ENCODE measurements around the gene CELA2B. TPM values are rescaled to one million over a fixed set of nuclear protein-coding genes. Genes with fewer than 3 reads are reported as not detected.
"Not testable (repeated sequence)": the region's sequence is repeated elsewhere in the genome, so short reads cannot be mapped to it uniquely, and the experiment has no call there.

CELA2B gene
- total RNA-seq, 2 donors from 2014 or later: not detected

DNA sequence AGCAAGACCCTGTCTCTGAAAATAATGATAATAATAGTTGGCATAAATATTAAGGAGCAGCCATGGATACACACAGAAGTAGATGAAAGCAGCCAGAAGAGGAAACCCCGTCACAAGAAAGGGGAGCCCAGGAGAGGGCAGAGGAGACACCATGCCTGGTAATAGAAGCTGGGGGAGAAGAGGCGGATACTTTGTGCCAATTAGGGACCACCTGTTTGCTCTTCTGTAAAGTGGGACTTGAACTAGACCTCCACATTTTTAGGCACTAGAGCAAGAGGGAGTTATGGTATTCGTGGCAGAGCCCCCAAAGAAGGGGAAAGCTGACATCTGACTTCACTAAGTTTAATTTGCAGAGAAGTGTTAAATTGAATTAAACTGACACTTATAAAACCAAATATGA lies 12.5 kb downstream of the CELA2B start:
- Histone ChIP-seq H3K27ac (ENCODE audit: low read depth, low read length) (no peak overlapping the region), H3K4me3 (ENCODE audit: low read length) (no peak overlapping the region), H3K36me3 (ENCODE audit: control insufficient read depth, insufficient read depth, low read length) (peaks cover 5% of the 10 kb centered on the region), H3K9ac (ENCODE audit: extremely low read depth, low read length, poor library complexity, severe bottlenecking) (no peak overlapping the region), H3K4me1 (ENCODE audit: control insufficient read depth, insufficient read depth, low read length) (no peaks in the 10 kb centered on the region), H3K9me3 (ENCODE audit: control insufficient read depth, low read length) (no peaks in the 10 kb centered on the region), H3K27me3 (ENCODE audit: control insufficient read depth, insufficient read depth, low read length, poor library complexity, severe bottlenecking) (no peaks in the 10 kb centered on the region)
- no peaks in the 10 kb centered on the region for H3K4me1 Mint-ChIP-seq
- no peaks in the 10 kb centered on the region for H3K27me3 Mint-ChIP-seq (ENCODE audit: insufficient read depth)
- H3K36me3 Mint-ChIP-seq (ENCODE audit: low read depth): peaks cover 29% of the 10 kb centered on the region
- no peak for DNase-seq
- no peak overlapping the region for H3K27ac Mint-ChIP-seq
- H3K4me3 Mint-ChIP-seq: no peak overlapping the region
- TF ChIP-seq CTCF (conservative IDR thresholded peaks at IDR 0.05): no peak
- H3K9me3 Mint-ChIP-seq: no peaks in the 10 kb centered on the region
- 90 to 92% methylated on average over 3 of the region's 3 CpGs for WGBS, 2 experiments (ENCODE audit: insufficient coverage in 1 of 2, insufficient read length in 1 of 2)

DNA sequence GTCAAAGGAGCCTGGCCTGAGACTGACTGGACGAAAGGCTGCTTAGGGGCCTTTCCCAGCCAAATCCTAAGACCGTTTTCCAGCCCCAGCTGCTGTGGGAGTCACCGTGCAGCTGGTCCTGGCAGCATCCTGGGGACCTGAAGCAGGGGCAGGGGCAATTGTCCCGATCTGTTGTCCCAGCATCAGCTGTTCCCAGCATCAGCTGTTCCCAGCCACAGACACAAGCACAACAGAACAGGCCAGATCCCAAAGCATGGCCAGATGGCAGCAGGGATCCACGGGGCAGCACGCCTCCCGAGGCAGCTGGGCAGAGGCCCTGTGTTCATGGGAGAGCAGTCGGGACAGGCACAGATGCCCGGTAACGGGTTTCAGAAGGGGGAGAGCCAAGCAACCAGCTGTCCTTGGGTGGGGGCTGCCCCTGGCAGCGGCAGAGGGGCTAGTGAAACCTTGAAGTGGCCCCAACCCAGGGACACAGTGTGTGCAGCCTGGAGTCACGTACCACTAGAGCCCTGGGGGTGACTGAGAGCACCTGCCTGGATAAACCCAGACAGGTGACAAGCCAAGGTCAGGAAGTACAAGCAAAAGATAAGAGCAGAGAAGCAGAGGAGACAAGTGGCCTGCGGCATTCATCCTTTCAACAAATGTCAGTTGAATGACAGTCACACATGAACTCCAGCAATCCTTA lies 13.3 kb downstream of the CELA2B start:
- WGBS, 2 experiments (ENCODE audit: insufficient coverage in 1 of 2, insufficient read length in 1 of 2): 80 to 90% methylated on average over 3 to 13 of the region's 13 CpGs
- no peak overlapping the region for H3K27ac Mint-ChIP-seq
- Histone ChIP-seq H3K36me3 (ENCODE audit: control insufficient read depth, insufficient read depth, low read length) (peaks cover 5% of the 10 kb centered on the region), H3K9me3 (ENCODE audit: control insufficient read depth, low read length) (no peaks in the 10 kb centered on the region), H3K4me1 (ENCODE audit: control insufficient read depth, insufficient read depth, low read length) (no peaks in the 10 kb centered on the region), H3K27ac (ENCODE audit: low read depth, low read length) (peak overlapping the region; percentile 44), H3K9ac (ENCODE audit: extremely low read depth, low read length, poor library complexity, severe bottlenecking) (no peak overlapping the region), H3K4me3 (ENCODE audit: low read length) (no peak overlapping the region), H3K27me3 (ENCODE audit: control insufficient read depth, insufficient read depth, low read length, poor library complexity, severe bottlenecking) (no peaks in the 10 kb centered on the region)
- H3K36me3 Mint-ChIP-seq (ENCODE audit: low read depth): peaks cover 31% of the 10 kb centered on the region
- no peak for TF ChIP-seq CTCF (conservative IDR thresholded peaks at IDR 0.05)
- H3K4me1 Mint-ChIP-seq: no peaks in the 10 kb centered on the region
- H3K27me3 Mint-ChIP-seq (ENCODE audit: insufficient read depth): no peaks in the 10 kb centered on the region
- no peak overlapping the region for H3K4me3 Mint-ChIP-seq
- DNase-seq: no peak
- no peaks in the 10 kb centered on the region for H3K9me3 Mint-ChIP-seq

GRCh38 chr1:15491010-15491409 lies 15.1 kb downstream of the CELA2B start:
- not testable (repeated sequence) for H3K9ac ChIP-seq (ENCODE audit: extremely low read depth, low read length, poor library complexity, severe bottlenecking); H3K27ac ChIP-seq (ENCODE audit: low read depth, low read length); DNase-seq; H3K27me3 Mint-ChIP-seq (ENCODE audit: insufficient read depth); H3K27me3 ChIP-seq (ENCODE audit: control insufficient read depth, insufficient read depth, low read length, poor library complexity, severe bottlenecking); H3K4me3 Mint-ChIP-seq; H3K27ac Mint-ChIP-seq; H3K36me3 ChIP-seq (ENCODE audit: control insufficient read depth, insufficient read depth, low read length); H3K9me3 ChIP-seq (ENCODE audit: control insufficient read depth, low read length); H3K9me3 Mint-ChIP-seq; H3K4me1 Mint-ChIP-seq; H3K4me3 ChIP-seq (ENCODE audit: low read length); H3K4me1 ChIP-seq (ENCODE audit: control insufficient read depth, insufficient read depth, low read length)
- peaks cover 33% of the 10 kb centered on the region for H3K36me3 Mint-ChIP-seq (ENCODE audit: low read depth)
- 95 to 96% methylated on average over 4 of the region's 4 CpGs for WGBS, 2 experiments (ENCODE audit: insufficient coverage in 1 of 2, insufficient read length in 1 of 2)

DNA sequence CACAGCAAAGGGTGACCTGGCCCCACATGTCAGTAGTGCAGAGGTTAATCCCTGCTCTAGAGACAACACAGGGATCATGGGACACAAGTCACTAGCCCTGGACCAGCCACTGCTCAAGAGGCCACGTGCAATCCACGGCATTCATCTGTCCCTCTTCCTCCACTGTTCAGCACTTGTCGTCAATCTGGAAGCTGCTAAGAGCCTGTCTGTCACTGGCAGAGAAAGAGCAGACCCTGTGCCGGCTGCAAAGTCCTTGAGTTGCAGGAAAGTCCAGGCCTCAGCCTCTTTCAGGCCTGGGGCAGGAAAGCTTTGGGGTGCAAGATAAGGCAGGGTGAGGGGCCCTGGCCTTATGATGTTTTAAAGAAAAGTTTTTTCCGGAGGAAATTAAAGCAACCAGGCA lies 16.7 kb downstream of the CELA2B start:
- Histone ChIP-seq H3K9ac (ENCODE audit: extremely low read depth, low read length, poor library complexity, severe bottlenecking) (no peak overlapping the region), H3K9me3 (ENCODE audit: control insufficient read depth, low read length) (peaks cover under 1% of the 10 kb centered on the region), H3K4me1 (ENCODE audit: control insufficient read depth, insufficient read depth, low read length) (no peaks in the 10 kb centered on the region), H3K27ac (ENCODE audit: low read depth, low read length) (no peak overlapping the region), H3K4me3 (ENCODE audit: low read length) (no peak overlapping the region), H3K27me3 (ENCODE audit: control insufficient read depth, insufficient read depth, low read length, poor library complexity, severe bottlenecking) (no peaks in the 10 kb centered on the region), H3K36me3 (ENCODE audit: control insufficient read depth, insufficient read depth, low read length) (peaks cover 5% of the 10 kb centered on the region)
- Mint-ChIP-seq H3K4me3 (no peak overlapping the region), H3K4me1 (peaks cover 4% of the 10 kb centered on the region), H3K36me3 (ENCODE audit: low read depth) (peaks cover 33% of the 10 kb centered on the region), H3K27me3 (ENCODE audit: insufficient read depth) (no peaks in the 10 kb centered on the region), H3K27ac (no peak overlapping the region), H3K9me3 (no peaks in the 10 kb centered on the region)
- TF ChIP-seq CTCF (conservative IDR thresholded peaks at IDR 0.05): no peak
- WGBS, 2 experiments (ENCODE audit: insufficient coverage in 1 of 2, insufficient read length in 1 of 2): 93 to 100% methylated on average over 1 to 5 of the region's 5 CpGs
- no peak for DNase-seq

Measured in endodermal cell (in vitro differentiated cells).